Skin epidermis (tissue), 12 donors: Measurements from ENCODE around the gene EML4.
A peak's percentile ranks its signal among the peaks of the same experiment; 100 is the strongest.

ENCODE experiments used
- H3K27ac ChIP-seq, 21 experiments: fragments of 200-600 bp; sonication (generic) in 11 of 21; one replicate each; pipeline ENCODE4 v1.5.0; 2020; ENCODE audit warnings: mild to moderate bottlenecking in 3 of 21, inconsistent platforms in 2 of 21, moderate library complexity in 2 of 21
- H3K4me3 ChIP-seq, 7 experiments: fragments of 200-600 bp; sonication (generic) in 2 of 7; one replicate each; pipeline ENCODE4 v1.5.0; 2020; ENCODE audit warnings: inconsistent platforms in 2 of 7, mild to moderate bottlenecking in 2 of 7, moderate library complexity in 1 of 7

EML4 gene

DNA sequence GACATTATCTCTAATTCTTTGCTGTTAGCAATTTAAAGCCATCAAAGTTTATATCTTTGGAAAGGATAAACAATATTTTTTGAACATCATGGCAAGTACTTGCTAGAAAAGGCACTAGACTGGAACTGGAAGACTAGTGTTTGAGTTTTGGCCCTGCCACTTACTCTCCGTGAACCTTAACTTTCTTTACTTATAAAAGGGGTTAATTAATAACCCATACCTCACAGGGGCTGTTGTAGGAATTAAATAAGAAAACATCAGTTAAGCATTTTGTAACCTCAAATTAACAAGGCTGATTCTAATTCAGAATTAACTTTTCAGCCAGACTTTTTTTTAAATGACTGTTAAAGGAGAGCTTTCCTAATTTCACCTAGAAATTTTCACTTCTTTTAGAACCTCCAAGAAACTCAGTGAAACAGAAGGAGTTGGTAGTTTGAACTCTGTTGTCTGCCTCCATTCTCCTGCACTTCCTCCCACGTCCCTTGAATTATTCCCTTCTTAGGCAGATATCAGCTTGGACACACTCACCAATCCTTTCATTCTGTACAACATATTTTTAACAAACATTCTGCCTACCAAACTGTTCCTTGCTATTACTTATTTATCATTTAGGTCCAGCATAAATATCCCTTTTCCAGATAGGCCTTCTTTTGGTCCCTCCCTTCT, 112.4 kb downstream of the EML4 start:
- Histone ChIP-seq H3K4me3 (no peak overlapping the region), H3K27ac (no peak overlapping the region)

- no peak overlapping the region for H3K27ac ChIP-seq
- H3K4me3 ChIP-seq = no peak overlapping the region
Measured at GRCh38 chr2:42284019-42284418, 114.9 kb downstream of the EML4 start.

- H3K4me3 ChIP-seq = no peak overlapping the region
- no peak overlapping the region for H3K27ac ChIP-seq
Measured at GRCh38 chr2:42286268-42286946, 117.3 kb downstream of the EML4 start.

DNA sequence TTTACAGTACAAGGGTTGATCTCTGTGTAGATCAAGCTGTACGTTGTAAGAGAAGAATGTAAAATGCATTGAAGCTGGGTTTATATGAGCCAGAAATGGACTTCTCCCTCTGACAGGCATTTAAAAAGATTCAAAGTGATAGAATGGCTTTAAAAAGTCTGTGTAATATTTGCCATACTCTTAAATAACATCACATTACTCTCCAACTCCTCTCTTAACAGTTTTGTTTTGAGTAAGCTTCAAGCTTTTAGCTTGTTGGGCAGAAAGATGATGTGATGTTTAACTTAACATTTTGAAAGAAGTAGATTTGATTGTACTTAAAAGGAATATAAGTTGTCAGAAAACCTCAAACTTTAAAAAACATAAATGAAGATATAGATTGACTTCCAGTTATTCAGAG, 119.7 kb downstream of the EML4 start:
- Histone ChIP-seq H3K4me3 (no peak overlapping the region), H3K27ac (no peak overlapping the region)

- H3K4me3 ChIP-seq = no peak overlapping the region
- no peak overlapping the region for H3K27ac ChIP-seq
Measured at GRCh38 chr2:42289222-42289621, 120.1 kb downstream of the EML4 start.

- Histone ChIP-seq H3K27ac (no peak overlapping the region), H3K4me3 (no peak overlapping the region)
Measured at GRCh38 chr2:42290005-42290404, 120.9 kb downstream of the EML4 start.

- Histone ChIP-seq H3K4me3 (no peak overlapping the region), H3K27ac (peak overlapping the region in 2 of 21 experiments; percentile 26 to 38)
Measured at GRCh38 chr2:42293019-42293418, 123.9 kb downstream of the EML4 start.

DNA sequence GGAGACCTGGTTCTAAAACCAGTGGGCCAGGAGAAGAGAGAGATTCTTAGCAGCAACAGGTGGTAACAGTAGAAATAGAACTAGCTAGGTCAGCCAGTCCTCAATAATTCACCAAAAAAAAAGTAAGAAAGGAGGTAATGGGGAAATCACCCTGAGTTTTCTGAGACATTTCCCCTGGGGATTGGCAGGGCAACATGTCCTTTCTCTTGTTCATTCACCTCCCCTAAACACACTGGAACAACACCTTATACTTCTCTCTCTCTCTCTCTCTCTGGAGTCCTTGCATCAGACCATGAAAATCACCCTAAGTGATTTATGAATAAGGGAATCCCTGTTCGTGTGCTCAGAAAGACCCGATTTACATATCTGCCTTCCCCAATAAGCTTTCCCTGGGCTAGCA, 127.1 kb downstream of the EML4 start:
- Histone ChIP-seq H3K27ac (peak overlapping the region in 4 of 21 experiments; percentile 2 to 71 (median 17)), H3K4me3 (no peak overlapping the region)

GRCh38 chr2:42297322-42297936, 128.3 kb downstream of the EML4 start:
- H3K27ac ChIP-seq = peak overlapping the region in 8 of 21 experiments; percentile 3 to 71 (median 16)

DNA sequence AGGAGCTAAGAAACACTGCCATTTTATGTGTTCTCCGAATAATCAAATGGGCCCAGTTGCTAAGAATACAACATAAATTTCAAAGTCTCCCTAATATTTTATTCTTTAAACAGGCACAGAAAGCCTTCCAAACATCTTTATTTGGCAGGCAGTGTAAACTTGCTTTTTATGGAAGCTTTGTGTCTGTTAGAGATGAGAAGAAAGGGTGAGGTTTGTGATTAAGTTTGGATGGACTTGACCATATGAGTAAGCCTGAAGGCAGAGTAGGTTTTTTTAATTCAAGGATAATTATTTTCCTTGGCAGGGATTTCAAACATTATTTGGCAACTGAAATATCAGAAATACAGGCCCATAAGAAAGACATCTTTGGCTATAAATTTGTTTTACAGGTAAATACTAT, 129.0 kb downstream of the EML4 start:
- H3K27ac ChIP-seq = peak overlapping the region in 3 of 21 experiments; percentile 15 to 71 (median 27)

More at GRCh38 chr2:42297322-42297936, 128.3 kb downstream of the EML4 start:
- no peak overlapping the region for H3K4me3 ChIP-seq

DNA sequence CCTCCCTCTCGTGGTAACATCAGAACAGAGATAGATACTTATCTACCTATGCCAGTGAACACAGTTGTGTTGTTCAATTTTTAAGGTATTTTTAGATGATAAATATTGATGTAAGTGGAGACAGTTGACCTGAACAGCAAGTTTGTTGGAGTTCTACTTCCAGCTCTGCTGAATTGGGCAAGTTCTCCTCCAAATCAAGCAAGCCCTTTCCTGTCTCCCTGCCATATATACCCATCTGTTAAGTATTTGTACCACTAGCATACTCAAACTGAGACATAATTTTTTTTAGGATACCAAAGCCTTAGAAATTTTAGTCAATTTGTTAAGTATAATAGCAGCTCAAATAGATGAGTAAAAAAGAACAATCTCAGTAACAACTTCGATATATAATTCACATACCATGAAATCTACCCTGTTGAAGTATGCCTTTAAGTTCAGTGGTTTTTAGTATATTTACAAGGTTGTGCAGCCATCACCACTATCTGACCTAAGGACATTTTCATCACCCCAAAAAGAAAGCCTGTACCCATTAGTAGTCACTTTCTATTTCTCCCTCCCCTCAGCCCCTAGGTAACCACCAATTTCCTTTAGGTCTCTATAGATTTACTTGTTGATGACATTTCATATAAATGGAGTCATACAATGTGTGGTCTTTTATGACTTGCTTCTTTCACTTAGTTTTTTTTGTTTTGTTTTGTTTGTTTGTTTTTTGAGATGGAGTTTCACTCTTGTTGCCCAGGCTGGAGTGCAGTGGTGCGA, 130.0 kb downstream of the EML4 start:
- Histone ChIP-seq H3K4me3 (no peak overlapping the region), H3K27ac (peak overlapping the region in 2 of 21 experiments; percentile 20 to 71)

More for the DNA sequence above, 129.0 kb downstream of the EML4 start:
- no peak overlapping the region for H3K4me3 ChIP-seq

- Histone ChIP-seq H3K4me3 (no peak overlapping the region), H3K27ac (no peak overlapping the region)
Measured at GRCh38 chr2:42300527-42300926, 131.4 kb downstream of the EML4 start.

GRCh38 chr2:42303252-42303651, 134.1 kb downstream of the EML4 start:
- H3K27ac ChIP-seq = no peak overlapping the region
- H3K4me3 ChIP-seq = no peak overlapping the region

- Histone ChIP-seq H3K27ac (no peak overlapping the region), H3K4me3 (no peak overlapping the region)
Measured at GRCh38 chr2:42304059-42304713, 135.0 kb downstream of the EML4 start.

- Histone ChIP-seq H3K27ac (no peak overlapping the region), H3K4me3 (no peak overlapping the region)
Measured at GRCh38 chr2:42307180-42307579, 138.0 kb downstream of the EML4 start.

- H3K4me3 ChIP-seq = no peak overlapping the region
- H3K27ac ChIP-seq = no peak overlapping the region
Measured at GRCh38 chr2:42309366-42309765, 140.2 kb downstream of the EML4 start.

DNA sequence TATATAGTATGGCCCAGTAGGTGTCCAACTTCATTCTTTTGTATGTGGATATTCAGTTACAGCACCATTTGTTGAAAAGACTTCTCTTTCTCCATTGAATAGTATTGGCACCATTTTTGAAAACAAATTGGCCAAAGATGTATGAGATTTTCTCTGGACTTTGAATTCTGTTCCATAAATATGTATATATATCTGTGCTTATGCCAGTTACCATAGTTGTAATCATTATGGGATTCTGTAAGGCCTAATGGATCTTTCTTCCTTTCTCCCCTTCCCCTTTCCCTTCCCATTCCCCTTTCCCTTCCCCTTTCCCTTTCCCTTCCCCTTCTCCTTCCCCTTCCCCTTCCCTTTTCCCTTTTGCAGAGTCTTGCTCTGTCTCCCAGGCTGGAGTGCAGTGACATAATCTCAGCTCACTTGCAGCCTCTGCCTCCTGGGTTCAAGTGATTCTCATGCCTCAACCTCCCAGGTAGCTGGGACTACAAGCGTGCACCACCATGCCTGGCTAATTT, 140.9 kb downstream of the EML4 start:
- no peak overlapping the region for H3K4me3 ChIP-seq
- no peak overlapping the region for H3K27ac ChIP-seq

DNA sequence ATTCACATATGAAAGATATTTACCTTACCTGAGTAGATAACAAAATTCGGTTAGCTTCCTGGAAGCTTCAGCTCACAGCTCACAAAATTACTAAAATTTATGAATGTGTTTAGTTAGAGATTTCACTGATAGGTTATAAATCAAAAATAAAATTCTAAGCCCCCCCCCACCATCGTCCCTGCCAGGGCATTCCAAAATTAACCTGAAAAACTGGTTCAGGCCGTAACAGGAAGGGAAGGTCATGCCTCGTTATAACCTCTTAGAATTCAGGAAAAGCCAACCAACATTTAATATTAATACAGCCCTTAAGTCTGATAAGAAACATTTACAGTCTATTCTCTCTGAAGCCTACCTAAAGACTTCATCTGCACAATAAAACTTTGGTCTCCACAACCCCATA, 143.0 kb downstream of the EML4 start:
- Histone ChIP-seq H3K4me3 (no peak overlapping the region), H3K27ac (peak overlapping the region in 1 of 21 experiments; percentile 49)

- H3K27ac ChIP-seq = no peak overlapping the region
- no peak overlapping the region for H3K4me3 ChIP-seq
Measured at GRCh38 chr2:42314892-42315468, 145.8 kb downstream of the EML4 start.
